ENCODE data around the gene BRD4. TPM values are rescaled to one million over a fixed set of nuclear protein-coding genes. Genes with fewer than 3 reads are reported as not detected.

The BRD4 gene
- total RNA-seq, 1 experiment from 2014 or later: 144 TPM

- H3T11ph ChIP-seq (ENCODE audit: low read length): no peak overlapping the region
- Mint-ChIP-seq H3K9me3 (no peaks in the 10 kb centered on the region), H3K4me3 (no peak overlapping the region), H3K27ac (no peak overlapping the region; a peak in 1 of 7 replicates), H3K4me1 (peaks cover 17 to 18% of the 10 kb centered on the region in 2 experiments), H3K36me3 (ENCODE audit: insufficient read depth in 1 of 3, low read depth in 3 of 3) (peaks cover 38 to 87% (median 74%) of the 10 kb centered on the region in 3 experiments; a peak in 6 of 7 replicates), H3K27me3 (ENCODE audit: low read depth) (no peaks in the 10 kb centered on the region)
- TF ChIP-seq CTCF (conservative IDR thresholded peaks at IDR 0.05): no peak
- no peak overlapping the region for H3K23ac ChIP-seq (ENCODE audit: insufficient read length, low read depth, low read length)
- no peak overlapping the region for H3K18ac ChIP-seq (ENCODE audit: insufficient read length, low read depth, low read length)
- no peaks in the 10 kb centered on the region for H4K20me1 ChIP-seq (ENCODE audit: control insufficient read depth, insufficient read depth, insufficient read length)
- H2BK12ac ChIP-seq (ENCODE audit: insufficient read length, low read depth, low read length): no peak overlapping the region
- no peaks in the 10 kb centered on the region for H3K23me2 ChIP-seq (ENCODE audit: insufficient read length, low read depth, low read length, poor library complexity, severe bottlenecking)
- no peak overlapping the region for H3K4ac ChIP-seq (ENCODE audit: low read depth, low read length)
- no CpG with 5 or more reads among the region's 18 CpGs for WGBS (ENCODE audit: extremely low coverage, insufficient read length, low lambda C conversion rate)
- H4K91ac ChIP-seq (ENCODE audit: insufficient read length, low read depth, low read length): no peak overlapping the region
- no peak overlapping the region for H3K14ac ChIP-seq (ENCODE audit: insufficient read depth, low read length)
- no peak overlapping the region for H3K9ac ChIP-seq (ENCODE audit: extremely low read depth, insufficient read length, low read length)
- peaks cover 3% of the 10 kb centered on the region; the same call in 1 of the 2 replicates for H3K4me1 ChIP-seq (ENCODE audit: insufficient read depth, low read length)
- no peak overlapping the region for H2AFZ ChIP-seq (ENCODE audit: low read length)
- H2BK20ac ChIP-seq (ENCODE audit: low read depth, low read length, poor library complexity, severe bottlenecking): no peak overlapping the region
- H4K5ac ChIP-seq (ENCODE audit: insufficient read length, low read depth, low read length): no peak overlapping the region
- no peak overlapping the region for H3K56ac ChIP-seq (ENCODE audit: insufficient read length, low read depth, low read length)
- H2BK120ac ChIP-seq (ENCODE audit: low read depth, low read length, poor library complexity, severe bottlenecking): no peak overlapping the region
- no peaks in the 10 kb centered on the region for H3K79me1 ChIP-seq (ENCODE audit: insufficient read depth, low read depth, low read length, poor library complexity, severe bottlenecking)
- no peak overlapping the region for H3K4me2 ChIP-seq (ENCODE audit: insufficient read depth, insufficient read length, low read length)
- no peaks in the 10 kb centered on the region for H3K9me3 ChIP-seq (ENCODE audit: control insufficient read depth, low read depth, low read length)
- H2AK5ac ChIP-seq (ENCODE audit: insufficient read length, low read length): no peak overlapping the region
- H3K27me3 ChIP-seq (ENCODE audit: insufficient read depth, low read length): no peaks in the 10 kb centered on the region
- H3K27ac ChIP-seq (ENCODE audit: insufficient read length, low read depth, low read length): no peak overlapping the region
- no peak overlapping the region for H4K8ac ChIP-seq (replicated peaks; ENCODE audit: insufficient read length, low read depth, low read length)
- H2BK5ac ChIP-seq (ENCODE audit: insufficient read length, low read length): no peak overlapping the region
- peaks cover 6% of the 10 kb centered on the region; the same call in 1 of the 2 replicates for H3K79me2 ChIP-seq (ENCODE audit: insufficient read depth, low read length)
- DNase-seq: no peak
- no peak overlapping the region for H2BK15ac ChIP-seq (ENCODE audit: low read depth, low read length)
These were observed 140.4 kb downstream of the BRD4 start for GRCh38 chr19:15191982-15192381.
